Measurements from ENCODE around the gene MSTO1.
"Not testable (repeated sequence)": the region's sequence is repeated elsewhere in the genome, so short reads cannot be mapped to it uniquely, and the experiment has no call there.

MSTO1 gene

GRCh38 chr1:155622191-155622590 lies 12.2 kb downstream of the MSTO1 start:
- no peak for DNase-seq

GRCh38 chr1:155623357-155623756 lies 13.3 kb downstream of the MSTO1 start:
- DNase-seq = no peak

- DNase-seq = not testable (repeated sequence)
Observed at GRCh38 chr1:155626428-155626827, 16.4 kb downstream of the MSTO1 start.

- DNase-seq = no peak
Observed at GRCh38 chr1:155636397-155637153, 26.6 kb downstream of the MSTO1 start.

- no peak for DNase-seq
Observed at GRCh38 chr1:155640367-155640766, 30.3 kb downstream of the MSTO1 start.

- DNase-seq = not testable (repeated sequence)
Observed at GRCh38 chr1:155642559-155643180, 32.7 kb downstream of the MSTO1 start.

- no peak for DNase-seq
Observed at GRCh38 chr1:155643230-155643629, 33.2 kb downstream of the MSTO1 start.

- no peak for DNase-seq
Observed at GRCh38 chr1:155645034-155645598, 35.1 kb downstream of the MSTO1 start.

GRCh38 chr1:155645648-155646047 lies 35.6 kb downstream of the MSTO1 start:
- DNase-seq = no peak

- DNase-seq = no peak
Observed at GRCh38 chr1:155646307-155646706, 36.3 kb downstream of the MSTO1 start.

- no peak for DNase-seq
Observed at GRCh38 chr1:155648207-155649147, 38.5 kb downstream of the MSTO1 start.

GRCh38 chr1:155649676-155650075 lies 39.7 kb downstream of the MSTO1 start:
- DNase-seq = no peak

GRCh38 chr1:155650231-155650757 lies 40.3 kb downstream of the MSTO1 start:
- DNase-seq = no peak

- no peak for DNase-seq
Observed at GRCh38 chr1:155651861-155652661, 42.0 kb downstream of the MSTO1 start.

- no peak for DNase-seq
Observed at GRCh38 chr1:155652951-155653350, 42.9 kb downstream of the MSTO1 start.

- no peak for DNase-seq
Observed at GRCh38 chr1:155657463-155657862, 47.4 kb downstream of the MSTO1 start.

GRCh38 chr1:155661239-155661638 lies 51.2 kb downstream of the MSTO1 start:
- not testable (repeated sequence) for DNase-seq

Measured in activated CD8-positive, alpha-beta memory T cell treated with anti-CD3 and anti-CD28 coated beads for 24 hours (primary cell).